Measurements from ENCODE around the gene FGD4. TPM values are rescaled to one million over a fixed set of nuclear protein-coding genes. Genes with fewer than 3 reads are reported as not detected.

The FGD4 gene
- total RNA-seq, 1 experiment from 2014 or later = 54.3 TPM

- H3K36me3 Mint-ChIP-seq (ENCODE audit: insufficient read depth in 1 of 3, low read depth in 3 of 3) = peaks cover 12 to 33% (median 32%) of the 10 kb centered on the region in 3 experiments
- no CpG with 5 or more reads among the region's 1 CpG for WGBS (ENCODE audit: extremely low coverage, insufficient read length, low lambda C conversion rate)
Measured at GRCh38 chr12:32693036-32693435, 293.7 kb downstream of the FGD4 start.

More at GRCh38 chr12:32693036-32693435, 293.7 kb downstream of the FGD4 start:
- Histone ChIP-seq H3K18ac (ENCODE audit: insufficient read length, low read depth, low read length) (no peak overlapping the region), H3T11ph (ENCODE audit: low read length) (no peak overlapping the region), H2AFZ (ENCODE audit: low read length) (no peak overlapping the region), H2BK5ac (ENCODE audit: insufficient read length, low read length) (no peak overlapping the region), H4K8ac (replicated peaks; ENCODE audit: insufficient read length, low read depth, low read length) (no peak overlapping the region), H3K27ac (ENCODE audit: insufficient read length, low read depth, low read length) (no peak overlapping the region), H3K4me2 (ENCODE audit: insufficient read depth, insufficient read length, low read length) (no peak overlapping the region), H2BK12ac (ENCODE audit: insufficient read length, low read depth, low read length) (no peak overlapping the region), H3K79me1 (ENCODE audit: insufficient read depth, low read depth, low read length, poor library complexity, severe bottlenecking) (peaks cover 6% of the 10 kb centered on the region), H3K23ac (ENCODE audit: insufficient read length, low read depth, low read length) (no peak overlapping the region), H2BK20ac (ENCODE audit: low read depth, low read length, poor library complexity, severe bottlenecking) (no peak overlapping the region), H4K5ac (ENCODE audit: insufficient read length, low read depth, low read length) (no peak overlapping the region), H4K20me1 (ENCODE audit: control insufficient read depth, insufficient read depth, insufficient read length) (no peaks in the 10 kb centered on the region), H2BK120ac (ENCODE audit: low read depth, low read length, poor library complexity, severe bottlenecking) (no peak overlapping the region), H4K91ac (ENCODE audit: insufficient read length, low read depth, low read length) (no peak overlapping the region), H3K4me1 (ENCODE audit: insufficient read depth, low read length) (peaks cover 3% of the 10 kb centered on the region; the same call in 1 of the 2 replicates), H3K14ac (ENCODE audit: insufficient read depth, low read length) (no peak overlapping the region), H3K23me2 (ENCODE audit: insufficient read length, low read depth, low read length, poor library complexity, severe bottlenecking) (no peaks in the 10 kb centered on the region), H3K4ac (ENCODE audit: low read depth, low read length) (no peak overlapping the region), H3K27me3 (ENCODE audit: insufficient read depth, low read length) (no peaks in the 10 kb centered on the region), H3K56ac (ENCODE audit: insufficient read length, low read depth, low read length) (no peak overlapping the region), H2BK15ac (ENCODE audit: low read depth, low read length) (no peak overlapping the region), H3K9me3 (ENCODE audit: control insufficient read depth, low read depth, low read length) (no peaks in the 10 kb centered on the region), H2AK5ac (ENCODE audit: insufficient read length, low read length) (no peak overlapping the region), H3K79me2 (ENCODE audit: insufficient read depth, low read length) (peaks cover 19% of the 10 kb centered on the region; the same call in 1 of the 2 replicates), H3K9ac (ENCODE audit: extremely low read depth, insufficient read length, low read length) (no peak overlapping the region)
- DNase-seq = no peak
- H3K4me3 Mint-ChIP-seq = no peak overlapping the region
- H3K9me3 Mint-ChIP-seq = peaks cover 10 to 13% of the 10 kb centered on the region in 2 experiments
- no peak overlapping the region for H3K27ac Mint-ChIP-seq
- H3K27me3 Mint-ChIP-seq (ENCODE audit: low read depth) = no peaks in the 10 kb centered on the region
- TF ChIP-seq, protein P1, sequence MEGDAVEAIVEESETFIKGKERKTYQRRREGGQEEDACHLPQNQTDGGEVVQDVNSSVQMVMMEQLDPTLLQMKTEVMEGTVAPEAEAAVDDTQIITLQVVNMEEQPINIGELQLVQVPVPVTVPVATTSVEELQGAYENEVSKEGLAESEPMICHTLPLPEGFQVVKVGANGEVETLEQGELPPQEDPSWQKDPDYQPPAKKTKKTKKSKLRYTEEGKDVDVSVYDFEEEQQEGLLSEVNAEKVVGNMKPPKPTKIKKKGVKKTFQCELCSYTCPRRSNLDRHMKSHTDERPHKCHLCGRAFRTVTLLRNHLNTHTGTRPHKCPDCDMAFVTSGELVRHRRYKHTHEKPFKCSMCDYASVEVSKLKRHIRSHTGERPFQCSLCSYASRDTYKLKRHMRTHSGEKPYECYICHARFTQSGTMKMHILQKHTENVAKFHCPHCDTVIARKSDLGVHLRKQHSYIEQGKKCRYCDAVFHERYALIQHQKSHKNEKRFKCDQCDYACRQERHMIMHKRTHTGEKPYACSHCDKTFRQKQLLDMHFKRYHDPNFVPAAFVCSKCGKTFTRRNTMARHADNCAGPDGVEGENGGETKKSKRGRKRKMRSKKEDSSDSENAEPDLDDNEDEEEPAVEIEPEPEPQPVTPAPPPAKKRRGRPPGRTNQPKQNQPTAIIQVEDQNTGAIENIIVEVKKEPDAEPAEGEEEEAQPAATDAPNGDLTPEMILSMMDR (conservative IDR thresholded peaks at IDR 0.05) = no peak
- peaks cover 25 to 27% of the 10 kb centered on the region in 2 experiments for H3K4me1 Mint-ChIP-seq
